KMS-11 (cell line): ENCODE results near the gene UBE2E2.

Experiments used
- H2AFZ ChIP-seq: fragments of 200-600 bp; sonication (generic); 2 replicates; pipeline ENCODE4 v1.6.1; 2016; ENCODE audit warnings: antibody characterized with exemption, mixed run types, low read depth
- H3K27ac ChIP-seq: fragments of 200-600 bp; sonication (generic); 2 replicates; pipeline ENCODE4 v1.6.1; 2016; ENCODE audit warnings: mild to moderate bottlenecking, mixed run types
- H3K27me3 ChIP-seq: fragments of 200-600 bp; sonication (generic); 2 replicates; pipeline ENCODE4 v1.6.1; 2017; ENCODE audit warnings: mild to moderate bottlenecking, low read depth, mixed run types, moderate library complexity; ENCODE audit not compliant: insufficient read depth
- H3K36me3 ChIP-seq: fragments of 200-600 bp; sonication (generic); 2 replicates; pipeline ENCODE4 v1.6.1; 2017; ENCODE audit warnings: mild to moderate bottlenecking, mixed run types; ENCODE audit not compliant: insufficient read depth
- H3K4me1 ChIP-seq: fragments of 200-600 bp; sonication (generic); 2 replicates; pipeline ENCODE4 v1.6.1; 2016; ENCODE audit warnings: mild to moderate bottlenecking, low read depth, mixed run types; ENCODE audit not compliant: poor library complexity, severe bottlenecking
- H3K4me2 ChIP-seq: fragments of 200-600 bp; sonication (generic); 2 replicates; pipeline ENCODE4 v1.7.0; 2016; ENCODE audit warnings: mild to moderate bottlenecking, mixed run types
- H3K4me3 ChIP-seq: fragments of 200-600 bp; sonication (generic); IDR thresholded peaks from 2 replicates; pipeline ENCODE4 v1.6.1; 2017; ENCODE audit warnings: low read depth, low read length, mixed read lengths; ENCODE audit not compliant: insufficient read depth
- H3K79me2 ChIP-seq: fragments of 200-600 bp; sonication (generic); 2 replicates; pipeline ENCODE4 v1.6.1; 2016; ENCODE audit warnings: low read depth, mixed run types; ENCODE audit not compliant: insufficient read depth
- H3K9ac ChIP-seq: fragments of 200-600 bp; sonication (generic); 2 replicates; pipeline ENCODE4 v1.6.1; 2016; ENCODE audit warnings: mild to moderate bottlenecking, mixed run types
- H4K20me1 ChIP-seq: fragments of 200-600 bp; sonication (generic); 2 replicates; pipeline ENCODE4 v1.6.1; 2016; ENCODE audit warnings: mild to moderate bottlenecking, mixed run types; ENCODE audit not compliant: insufficient read depth
- TF ChIP-seq, protein P1 (sequence below): fragments of 200-600 bp; sonication (generic); conservative IDR thresholded peaks from 2 replicates; pipeline ENCODE4 v1.6.1; 2017; ENCODE audit warnings: low read depth, mild to moderate bottlenecking, antibody characterized with exemption, low read length, moderate library complexity, mixed read lengths

The UBE2E2 gene

DNA sequence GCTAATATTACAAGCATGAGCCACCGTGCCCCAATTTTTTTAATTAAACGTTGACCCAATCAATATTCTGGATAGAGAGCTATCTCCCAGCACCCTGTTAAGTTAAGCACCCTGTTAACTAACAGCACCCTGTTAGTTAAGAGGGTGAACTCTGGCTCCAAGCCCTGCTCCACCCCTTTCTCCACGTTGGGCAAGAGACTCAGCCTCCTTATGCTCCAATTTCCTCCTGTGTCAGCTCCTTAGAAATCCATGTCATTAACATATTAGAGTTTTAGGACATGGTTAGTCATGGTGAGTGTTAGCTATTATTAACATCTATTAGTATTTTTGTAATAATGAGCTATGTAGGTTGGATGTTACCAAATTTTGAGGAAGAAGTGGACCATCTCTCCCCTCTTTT lies 385.4 kb downstream of the UBE2E2 start:
- no peak overlapping the region for H3K4me3 ChIP-seq
- H3K36me3 ChIP-seq, result no peaks in the 10 kb centered on the region
- H3K9ac ChIP-seq, result no peak overlapping the region
- no peak overlapping the region for H3K4me2 ChIP-seq
- no peaks in the 10 kb centered on the region for H4K20me1 ChIP-seq
- no peaks in the 10 kb centered on the region for H3K79me2 ChIP-seq
- no peaks in the 10 kb centered on the region for H3K4me1 ChIP-seq
- H2AFZ ChIP-seq, result no peak overlapping the region
- TF ChIP-seq, protein P1, sequence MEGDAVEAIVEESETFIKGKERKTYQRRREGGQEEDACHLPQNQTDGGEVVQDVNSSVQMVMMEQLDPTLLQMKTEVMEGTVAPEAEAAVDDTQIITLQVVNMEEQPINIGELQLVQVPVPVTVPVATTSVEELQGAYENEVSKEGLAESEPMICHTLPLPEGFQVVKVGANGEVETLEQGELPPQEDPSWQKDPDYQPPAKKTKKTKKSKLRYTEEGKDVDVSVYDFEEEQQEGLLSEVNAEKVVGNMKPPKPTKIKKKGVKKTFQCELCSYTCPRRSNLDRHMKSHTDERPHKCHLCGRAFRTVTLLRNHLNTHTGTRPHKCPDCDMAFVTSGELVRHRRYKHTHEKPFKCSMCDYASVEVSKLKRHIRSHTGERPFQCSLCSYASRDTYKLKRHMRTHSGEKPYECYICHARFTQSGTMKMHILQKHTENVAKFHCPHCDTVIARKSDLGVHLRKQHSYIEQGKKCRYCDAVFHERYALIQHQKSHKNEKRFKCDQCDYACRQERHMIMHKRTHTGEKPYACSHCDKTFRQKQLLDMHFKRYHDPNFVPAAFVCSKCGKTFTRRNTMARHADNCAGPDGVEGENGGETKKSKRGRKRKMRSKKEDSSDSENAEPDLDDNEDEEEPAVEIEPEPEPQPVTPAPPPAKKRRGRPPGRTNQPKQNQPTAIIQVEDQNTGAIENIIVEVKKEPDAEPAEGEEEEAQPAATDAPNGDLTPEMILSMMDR, result no peak
- H3K27ac ChIP-seq, result no peak overlapping the region
- no peaks in the 10 kb centered on the region for H3K27me3 ChIP-seq

DNA sequence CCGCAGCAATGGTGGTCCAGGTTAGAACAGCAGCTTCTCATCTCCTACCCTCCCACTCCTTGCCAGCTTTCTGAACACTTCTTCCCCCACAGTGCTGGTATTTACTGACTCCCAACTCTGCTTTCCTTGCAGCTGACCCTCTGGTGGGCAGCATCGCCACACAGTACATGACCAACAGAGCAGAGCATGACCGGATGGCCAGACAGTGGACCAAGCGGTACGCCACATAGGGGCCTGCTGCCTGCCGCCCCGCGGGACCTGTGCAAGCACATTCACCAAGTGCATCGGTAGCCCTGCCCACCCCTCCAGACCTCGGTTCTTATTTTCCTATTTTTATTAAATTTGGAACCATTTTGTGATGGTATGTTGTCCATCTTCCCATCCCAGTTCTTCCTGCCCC lies 386.5 kb downstream of the UBE2E2 start:
- no peaks in the 10 kb centered on the region for H4K20me1 ChIP-seq
- TF ChIP-seq, protein P1, result no peak
- no peak overlapping the region for H3K4me3 ChIP-seq
- H3K27me3 ChIP-seq, result no peaks in the 10 kb centered on the region
- no peak overlapping the region for H3K9ac ChIP-seq
- no peak overlapping the region for H2AFZ ChIP-seq
- H3K4me2 ChIP-seq, result no peak overlapping the region
- H3K4me1 ChIP-seq, result no peaks in the 10 kb centered on the region
- H3K27ac ChIP-seq, result no peak overlapping the region
- H3K79me2 ChIP-seq, result no peaks in the 10 kb centered on the region
- H3K36me3 ChIP-seq, result no peaks in the 10 kb centered on the region

DNA sequence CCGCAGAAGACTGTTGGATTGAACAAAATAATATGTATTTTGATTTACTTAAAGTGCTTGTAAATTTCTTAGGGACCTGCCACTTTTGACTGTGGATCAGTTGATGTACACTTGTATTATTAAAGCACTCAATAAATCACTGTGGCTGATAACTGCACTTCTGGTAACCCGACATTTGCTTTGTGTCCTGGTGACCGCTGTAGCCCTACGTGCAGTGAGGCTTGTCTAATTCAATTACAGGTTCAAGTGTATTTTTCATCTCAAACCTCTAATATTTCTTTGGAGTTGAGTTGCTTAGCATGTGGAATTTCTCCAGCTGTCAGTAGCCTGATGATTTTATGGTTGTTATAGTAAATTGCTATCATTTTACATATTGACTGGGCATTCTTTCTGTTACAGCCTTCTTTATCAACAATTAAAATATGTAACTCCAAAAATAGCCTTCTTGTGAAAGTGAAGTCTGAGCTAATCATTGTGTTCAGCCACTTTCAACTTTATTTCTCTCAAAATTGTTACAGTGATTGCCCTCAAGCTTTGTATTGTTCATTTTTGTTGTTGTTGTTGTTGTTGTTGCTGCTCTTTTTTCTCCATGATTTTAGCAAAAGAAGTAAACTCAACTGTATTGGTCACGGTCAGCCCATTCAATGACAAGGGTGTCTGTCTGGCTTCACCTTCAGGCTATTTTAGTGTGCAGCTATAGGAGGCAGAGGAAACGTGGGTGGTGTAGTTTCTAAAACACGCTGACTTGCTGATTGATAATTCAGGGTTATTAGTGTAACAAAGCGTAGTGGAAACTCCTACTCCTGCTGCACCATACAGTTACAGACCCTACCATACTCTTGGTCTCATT lies 387.5 kb downstream of the UBE2E2 start:
- no peak overlapping the region for H2AFZ ChIP-seq
- no peaks in the 10 kb centered on the region for H3K79me2 ChIP-seq
- no peak overlapping the region for H3K9ac ChIP-seq
- TF ChIP-seq, protein P1, result no peak
- H4K20me1 ChIP-seq, result no peaks in the 10 kb centered on the region
- H3K4me3 ChIP-seq, result no peak overlapping the region
- H3K27ac ChIP-seq, result no peak overlapping the region
- H3K4me2 ChIP-seq, result no peak overlapping the region
- no peaks in the 10 kb centered on the region for H3K36me3 ChIP-seq
- H3K27me3 ChIP-seq, result no peaks in the 10 kb centered on the region
- H3K4me1 ChIP-seq, result no peaks in the 10 kb centered on the region

DNA sequence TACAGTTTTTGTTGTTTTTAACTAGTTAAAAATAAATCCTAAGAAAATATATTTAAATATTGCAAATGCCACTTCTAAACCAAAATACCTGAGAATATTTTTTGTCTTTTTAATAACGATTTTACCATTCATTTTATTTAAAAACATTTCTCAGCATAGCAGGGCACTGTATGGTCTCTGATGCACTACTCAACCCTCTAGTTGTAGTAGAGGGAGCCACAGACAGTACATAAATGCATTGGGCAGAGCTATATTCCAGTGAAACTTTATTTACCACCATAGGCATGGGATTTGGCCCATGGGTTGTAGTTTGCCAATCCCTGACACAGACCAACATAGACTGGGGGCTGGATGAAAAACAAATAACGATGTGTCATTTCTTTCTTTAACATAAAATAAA lies 388.2 kb downstream of the UBE2E2 start:
- H3K36me3 ChIP-seq, result no peaks in the 10 kb centered on the region
- no peaks in the 10 kb centered on the region for H3K4me1 ChIP-seq
- no peak overlapping the region for H3K4me3 ChIP-seq
- no peaks in the 10 kb centered on the region for H4K20me1 ChIP-seq
- no peak overlapping the region for H3K4me2 ChIP-seq
- no peaks in the 10 kb centered on the region for H3K79me2 ChIP-seq
- H3K9ac ChIP-seq, result no peak overlapping the region
- H3K27me3 ChIP-seq, result no peaks in the 10 kb centered on the region
- TF ChIP-seq, protein P1, result no peak
- no peak overlapping the region for H2AFZ ChIP-seq
- H3K27ac ChIP-seq, result no peak overlapping the region
